HEK293T (cell line): Measurements from ENCODE around the gene LHX3.

Experiments
- CTCF ChIA-PET: fragments of 350-600 bp; formaldehyde crosslinking; extraction: SDS; loops from one replicate; lab custom pipeline; 2021; ENCODE audit warnings: antibody characterized with exemption, inconsistent platforms; lab: Yijun Ruan, JAX
- POLR2A ChIA-PET: fragments of 350-600 bp; formaldehyde crosslinking; extraction: SDS; loops from one replicate; lab custom pipeline; 2020; ENCODE audit warnings: antibody characterized with exemption, inconsistent platforms; lab: Yijun Ruan, JAX
- DNase-seq: peaks from one replicate; pipeline ENCODE4 v3.0.0; 2012; ENCODE audit warnings: mixed read lengths; ENCODE audit errors: extremely low spot score
- ARNT ChIP-seq: fragments of 450-650 bp; IDR thresholded peaks from 2 replicates; pipeline ENCODE4 v1.6.1; 2017; ENCODE audit warnings: mild to moderate bottlenecking
- BHLHE40 ChIP-seq: fragments of 450-650 bp; IDR thresholded peaks from 2 replicates; pipeline ENCODE4 v1.6.1; 2016; ENCODE audit warnings: mild to moderate bottlenecking, moderate library complexity, borderline replicate concordance
- CTBP1 ChIP-seq: fragments of 450-650 bp; IDR thresholded peaks from 2 replicates; pipeline ENCODE4 v1.6.1; 2016; ENCODE audit warnings: borderline replicate concordance
- ELF4 ChIP-seq: fragments of 450-650 bp; IDR thresholded peaks from 2 replicates; pipeline ENCODE4 v1.6.1; 2017; ENCODE audit warnings: antibody characterized with exemption
- FOXA1 ChIP-seq: fragments of 450-650 bp; IDR thresholded peaks from 2 replicates; pipeline ENCODE4 v1.6.1; 2016; ENCODE audit warnings: mild to moderate bottlenecking
- FOXK2 ChIP-seq: fragments of 450-650 bp; IDR thresholded peaks from 2 replicates; pipeline ENCODE4 v1.6.1; 2016; ENCODE audit warnings: mild to moderate bottlenecking
- FOXM1 ChIP-seq: fragments of 450-650 bp; IDR thresholded peaks from 2 replicates; pipeline ENCODE4 v1.6.1; 2017; ENCODE audit warnings: mild to moderate bottlenecking, borderline replicate concordance
- HDGF ChIP-seq: fragments of 450-650 bp; IDR thresholded peaks from 2 replicates; pipeline ENCODE4 v1.6.1; 2017; ENCODE audit warnings: antibody characterized with exemption, borderline replicate concordance
- L3MBTL2 ChIP-seq: fragments of 450-650 bp; conservative IDR thresholded peaks from 2 replicates; pipeline ENCODE4 v1.6.1; 2016; ENCODE audit warnings: mild to moderate bottlenecking
- LEF1 ChIP-seq: fragments of 450-650 bp; IDR thresholded peaks from 2 replicates; pipeline ENCODE4 v1.6.1; 2017; ENCODE audit warnings: mild to moderate bottlenecking, borderline replicate concordance
- NFRKB ChIP-seq: fragments of 450-650 bp; IDR thresholded peaks from 2 replicates; pipeline ENCODE4 v1.6.1; 2016; ENCODE audit warnings: mild to moderate bottlenecking, moderate library complexity
- PKNOX1 ChIP-seq: fragments of 450-650 bp; IDR thresholded peaks from 2 replicates; pipeline ENCODE4 v1.6.1; 2016
- SP1 ChIP-seq: fragments of 450-650 bp; IDR thresholded peaks from 2 replicates; pipeline ENCODE4 v1.6.1; 2017
- SUZ12 ChIP-seq: fragments of 450-650 bp; IDR thresholded peaks from 2 replicates; pipeline ENCODE4 v1.6.1; 2016; ENCODE audit warnings: mild to moderate bottlenecking
- TARDBP ChIP-seq: fragments of 450-650 bp; IDR thresholded peaks from 2 replicates; pipeline ENCODE4 v1.6.1; 2016
- ZNF384 ChIP-seq: fragments of 450-650 bp; IDR thresholded peaks from 2 replicates; pipeline ENCODE4 v1.6.1; 2016

LHX3 gene

GRCh38 chr9:136242248-136242647, 37.3 kb upstream of the LHX3 start:
- POLR2A ChIA-PET, result interaction anchor here (0.9 kb wide), 1 partner anchor 828 kb away, joined by 3 read pairs; the partner anchor contains the start of gene SAPCD2

GRCh38 chr9:136241542-136241941, 36.6 kb upstream of the LHX3 start:
- POLR2A ChIA-PET, result no interaction called here

More at GRCh38 chr9:136242248-136242647, 37.3 kb upstream of the LHX3 start:
- CTCF ChIA-PET, result interaction anchor here (0.7 kb wide), 1 partner anchor 37 kb away, joined by 3 read pairs; no protein-coding TSS in a partner anchor
- TF ChIP-seq FOXM1 (no peak), ZNF384 (no peak), ELF4 (no peak), L3MBTL2 (no peak), ARNT (no peak), FOXK2 (no peak), NFRKB (no peak), LEF1 (no peak), FOXA1 (no peak), TARDBP (no peak), BHLHE40 (no peak), PKNOX1 (no peak), SUZ12 (no peak), HDGF (no peak), CTBP1 (no peak), SP1 (no peak)
- no peak for DNase-seq

GRCh38 chr9:136240941-136241340, 36.0 kb upstream of the LHX3 start:
- TF ChIP-seq SP1 (no peak), L3MBTL2 (no peak), FOXK2 (no peak), HDGF (no peak), PKNOX1 (no peak), BHLHE40 (no peak), ZNF384 (no peak), FOXA1 (no peak), NFRKB (no peak), ARNT (no peak), TARDBP (no peak), SUZ12 (no peak), FOXM1 (no peak), LEF1 (no peak), ELF4 (no peak), CTBP1 (no peak)
- CTCF ChIA-PET, result no interaction called here
- no peak for DNase-seq
- POLR2A ChIA-PET, result interaction anchor here (0.9 kb wide), 1 partner anchor 10 kb away, joined by 4 read pairs; no protein-coding TSS in a partner anchor

More at GRCh38 chr9:136241542-136241941, 36.6 kb upstream of the LHX3 start:
- no peak for DNase-seq
- CTCF ChIA-PET, result no interaction called here
- TF ChIP-seq ELF4, result no peak
- no peak for TF ChIP-seq FOXK2
- no peak for TF ChIP-seq CTBP1
- no peak for TF ChIP-seq FOXM1
- no peak for TF ChIP-seq BHLHE40
- TF ChIP-seq FOXA1, result no peak
- TF ChIP-seq L3MBTL2, result no peak
- TF ChIP-seq PKNOX1, result no peak
- no peak for TF ChIP-seq NFRKB
- no peak for TF ChIP-seq TARDBP
- TF ChIP-seq ARNT, result no peak
- TF ChIP-seq HDGF, result no peak
- no peak for TF ChIP-seq ZNF384
- no peak for TF ChIP-seq SP1
- no peak for TF ChIP-seq SUZ12

GRCh38 chr9:136239983-136240330, 35.0 kb upstream of the LHX3 start:
- DNase-seq, result no peak
- ChIA-PET CTCF (no interaction called here), POLR2A (interaction anchor here (0.9 kb wide), 1 partner anchor 11 kb away, joined by 4 read pairs; no protein-coding TSS in a partner anchor)
- no peak for TF ChIP-seq ARNT

GRCh38 chr9:136239135-136239982, 34.4 kb upstream of the LHX3 start:
- POLR2A ChIA-PET, result no interaction called here
- no peak for DNase-seq
- CTCF ChIA-PET, result no interaction called here
- TF ChIP-seq NFRKB (no peak), BHLHE40 (no peak), PKNOX1 (no peak), SUZ12 (no peak), CTBP1 (no peak), LEF1 (no peak), ZNF384 (no peak)
